Suprapubic skin (tissue), 3 donors: ENCODE measurements around the gene TMEM243.

Experiments used
- POLR2AphosphoS5 ChIP-seq, 3 donors: sonication (generic); formaldehyde crosslinking; IDR thresholded peaks; one replicate each; pipeline ENCODE4 v1.6.1; 2017; ENCODE audit warnings: antibody characterized with exemption in 3 of 3
- TF ChIP-seq, protein P1 (sequence below), 2 donors: fragments of 200-600 bp in 1 of 2; fragments of 450-650 bp in 1 of 2; sonication (generic) in 1 of 2; IDR thresholded peaks; one replicate each; pipeline ENCODE4 v1.5.1; 2016 to 2019; ENCODE audit warnings: antibody characterized with exemption in 2 of 2, mild to moderate bottlenecking in 1 of 2, moderate library complexity in 1 of 2

GRCh38 chr7:87151729-87152111, 67.8 kb downstream of the TMEM243 start:
- TF ChIP-seq, protein P1, sequence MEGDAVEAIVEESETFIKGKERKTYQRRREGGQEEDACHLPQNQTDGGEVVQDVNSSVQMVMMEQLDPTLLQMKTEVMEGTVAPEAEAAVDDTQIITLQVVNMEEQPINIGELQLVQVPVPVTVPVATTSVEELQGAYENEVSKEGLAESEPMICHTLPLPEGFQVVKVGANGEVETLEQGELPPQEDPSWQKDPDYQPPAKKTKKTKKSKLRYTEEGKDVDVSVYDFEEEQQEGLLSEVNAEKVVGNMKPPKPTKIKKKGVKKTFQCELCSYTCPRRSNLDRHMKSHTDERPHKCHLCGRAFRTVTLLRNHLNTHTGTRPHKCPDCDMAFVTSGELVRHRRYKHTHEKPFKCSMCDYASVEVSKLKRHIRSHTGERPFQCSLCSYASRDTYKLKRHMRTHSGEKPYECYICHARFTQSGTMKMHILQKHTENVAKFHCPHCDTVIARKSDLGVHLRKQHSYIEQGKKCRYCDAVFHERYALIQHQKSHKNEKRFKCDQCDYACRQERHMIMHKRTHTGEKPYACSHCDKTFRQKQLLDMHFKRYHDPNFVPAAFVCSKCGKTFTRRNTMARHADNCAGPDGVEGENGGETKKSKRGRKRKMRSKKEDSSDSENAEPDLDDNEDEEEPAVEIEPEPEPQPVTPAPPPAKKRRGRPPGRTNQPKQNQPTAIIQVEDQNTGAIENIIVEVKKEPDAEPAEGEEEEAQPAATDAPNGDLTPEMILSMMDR (IDR thresholded peaks at IDR 0.05): no peak
- no peak for TF ChIP-seq POLR2AphosphoS5 (IDR thresholded peaks at IDR 0.05)
